GM12874 (cell line): ENCODE measurements around the gene PLEKHA1.

ENCODE experiments used
- TF ChIP-seq, protein P1 (sequence below): IDR thresholded peaks from 2 replicates; pipeline ENCODE4 v1.5.1; 2011; ENCODE audit warnings: low read depth, mild to moderate bottlenecking, control low read depth, low read length, moderate library complexity; ENCODE audit not compliant: insufficient read depth

The PLEKHA1 gene

DNA sequence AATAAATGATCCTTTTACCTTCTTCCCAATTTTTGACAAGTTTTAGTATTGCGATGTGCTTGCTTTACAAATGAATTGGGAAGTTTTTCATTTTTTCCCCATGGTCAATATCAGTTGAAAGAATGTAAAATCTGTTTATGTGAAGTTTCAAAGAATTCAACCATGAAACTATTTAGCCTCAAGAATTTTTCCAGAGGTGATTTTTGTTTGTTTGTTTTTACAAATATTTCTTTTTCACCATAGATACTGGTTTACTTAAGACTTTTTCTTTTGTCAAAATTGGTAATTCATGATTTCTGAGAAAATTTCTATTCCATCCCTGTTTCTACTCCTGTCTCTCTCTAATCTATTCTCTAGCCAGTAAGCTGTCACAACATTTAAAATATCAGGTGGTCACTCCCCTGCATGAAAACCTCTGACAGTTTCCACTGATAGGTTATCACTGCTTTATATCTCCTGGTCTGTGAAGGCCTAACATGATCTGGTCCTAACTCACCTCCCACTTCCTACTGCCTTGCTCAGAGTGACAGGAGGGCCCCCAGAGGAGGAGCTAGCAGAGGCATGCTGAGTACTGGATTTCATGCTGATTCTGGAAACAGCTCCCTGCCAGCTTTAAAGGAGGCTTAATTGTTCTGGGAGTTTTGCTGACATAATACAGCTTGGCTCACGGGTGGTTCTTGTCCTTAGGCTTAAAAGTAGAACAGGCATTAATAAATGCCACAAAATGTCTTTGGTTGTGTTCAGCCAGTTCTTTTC lies 72.3 kb downstream of the PLEKHA1 start:
- TF ChIP-seq, protein P1, sequence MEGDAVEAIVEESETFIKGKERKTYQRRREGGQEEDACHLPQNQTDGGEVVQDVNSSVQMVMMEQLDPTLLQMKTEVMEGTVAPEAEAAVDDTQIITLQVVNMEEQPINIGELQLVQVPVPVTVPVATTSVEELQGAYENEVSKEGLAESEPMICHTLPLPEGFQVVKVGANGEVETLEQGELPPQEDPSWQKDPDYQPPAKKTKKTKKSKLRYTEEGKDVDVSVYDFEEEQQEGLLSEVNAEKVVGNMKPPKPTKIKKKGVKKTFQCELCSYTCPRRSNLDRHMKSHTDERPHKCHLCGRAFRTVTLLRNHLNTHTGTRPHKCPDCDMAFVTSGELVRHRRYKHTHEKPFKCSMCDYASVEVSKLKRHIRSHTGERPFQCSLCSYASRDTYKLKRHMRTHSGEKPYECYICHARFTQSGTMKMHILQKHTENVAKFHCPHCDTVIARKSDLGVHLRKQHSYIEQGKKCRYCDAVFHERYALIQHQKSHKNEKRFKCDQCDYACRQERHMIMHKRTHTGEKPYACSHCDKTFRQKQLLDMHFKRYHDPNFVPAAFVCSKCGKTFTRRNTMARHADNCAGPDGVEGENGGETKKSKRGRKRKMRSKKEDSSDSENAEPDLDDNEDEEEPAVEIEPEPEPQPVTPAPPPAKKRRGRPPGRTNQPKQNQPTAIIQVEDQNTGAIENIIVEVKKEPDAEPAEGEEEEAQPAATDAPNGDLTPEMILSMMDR, result no peak

DNA sequence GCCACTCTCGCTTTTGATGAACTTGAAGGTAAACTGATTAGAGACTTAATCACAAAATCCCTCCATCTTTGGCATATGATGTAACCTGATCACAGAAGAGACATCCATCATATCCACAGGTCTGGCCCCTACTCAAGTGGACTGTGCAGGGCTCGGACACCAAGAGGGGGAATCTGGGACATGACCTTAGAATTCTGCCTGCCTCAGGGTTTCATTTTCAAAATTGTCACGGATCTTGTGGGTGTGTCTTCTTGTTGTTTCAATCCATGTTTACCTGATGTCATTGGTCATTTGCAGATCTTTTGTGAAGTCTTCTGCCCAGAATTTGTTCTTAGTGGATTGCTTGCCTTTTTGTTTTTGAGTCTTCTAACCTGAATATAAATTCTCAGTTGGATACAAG lies 74.1 kb downstream of the PLEKHA1 start:
- TF ChIP-seq, protein P1, result no peak

DNA sequence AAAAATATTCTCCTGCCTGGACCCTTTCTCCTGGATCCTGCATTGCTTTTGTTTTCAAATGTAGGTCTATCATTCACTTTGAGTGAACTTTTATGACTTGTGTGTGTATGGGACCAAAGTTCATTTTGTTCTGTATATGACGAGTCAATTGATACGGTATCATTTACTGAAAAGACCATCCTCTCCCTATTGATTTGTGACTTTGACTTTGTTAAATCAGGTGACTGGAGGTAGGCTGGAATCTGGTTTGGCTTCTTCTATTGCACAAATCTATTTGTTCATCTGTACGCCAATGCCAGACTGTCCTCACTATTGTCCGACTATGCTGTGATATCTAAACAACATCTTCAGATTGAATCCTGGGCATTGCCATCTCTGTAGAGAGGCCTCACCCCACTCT lies 74.6 kb downstream of the PLEKHA1 start:
- TF ChIP-seq, protein P1, result no peak

DNA sequence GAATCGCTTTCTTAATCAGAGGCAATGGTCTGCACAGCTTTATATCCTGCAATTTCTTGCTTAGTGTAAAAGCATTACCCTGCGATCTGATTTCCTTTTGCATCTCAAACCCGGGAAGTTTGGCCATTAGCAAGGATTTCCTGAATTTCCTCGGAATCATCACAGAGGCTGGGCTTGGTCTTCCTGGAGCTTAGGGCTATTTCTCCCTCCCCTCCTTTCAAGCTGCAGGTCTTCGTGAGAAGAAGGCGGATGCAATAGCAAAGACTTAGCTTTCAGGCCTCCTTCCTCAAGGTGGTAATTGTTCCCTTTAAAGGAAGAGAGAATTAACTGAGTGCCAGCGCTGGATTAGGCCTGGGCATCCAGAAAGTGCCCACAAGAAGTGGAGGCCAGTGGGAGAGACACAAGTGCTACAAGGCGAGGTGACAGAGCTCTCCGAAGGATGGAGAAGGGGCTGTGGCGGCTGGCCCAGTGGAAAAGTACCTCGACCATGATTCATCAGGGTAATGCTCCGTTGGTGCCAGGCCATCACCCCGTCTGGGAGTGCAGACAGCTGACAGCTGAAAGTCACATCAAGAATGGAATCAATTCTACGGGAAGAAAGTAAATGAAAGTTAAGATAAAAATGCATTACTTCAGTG lies 76.0 kb downstream of the PLEKHA1 start:
- TF ChIP-seq, protein P1, result no peak

DNA sequence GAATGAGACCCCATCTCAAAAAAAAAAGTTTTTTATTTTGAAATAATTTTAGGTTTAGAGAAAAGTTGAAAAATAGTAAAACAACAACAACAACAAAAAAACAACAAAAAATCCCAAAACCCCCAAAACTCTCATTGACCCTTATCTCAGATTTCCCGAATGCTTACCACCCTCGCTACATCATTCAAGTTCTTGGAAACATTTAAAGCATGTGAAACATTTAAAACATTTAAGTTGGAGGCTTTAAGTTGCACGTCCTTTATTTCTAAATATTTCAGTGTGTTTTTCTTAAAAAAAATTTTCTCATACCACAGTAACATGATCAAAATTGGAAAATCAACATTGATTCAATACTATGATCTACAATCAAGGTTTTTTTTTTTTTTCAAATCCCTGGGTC lies 79.6 kb downstream of the PLEKHA1 start:
- TF ChIP-seq, protein P1, result no peak

DNA sequence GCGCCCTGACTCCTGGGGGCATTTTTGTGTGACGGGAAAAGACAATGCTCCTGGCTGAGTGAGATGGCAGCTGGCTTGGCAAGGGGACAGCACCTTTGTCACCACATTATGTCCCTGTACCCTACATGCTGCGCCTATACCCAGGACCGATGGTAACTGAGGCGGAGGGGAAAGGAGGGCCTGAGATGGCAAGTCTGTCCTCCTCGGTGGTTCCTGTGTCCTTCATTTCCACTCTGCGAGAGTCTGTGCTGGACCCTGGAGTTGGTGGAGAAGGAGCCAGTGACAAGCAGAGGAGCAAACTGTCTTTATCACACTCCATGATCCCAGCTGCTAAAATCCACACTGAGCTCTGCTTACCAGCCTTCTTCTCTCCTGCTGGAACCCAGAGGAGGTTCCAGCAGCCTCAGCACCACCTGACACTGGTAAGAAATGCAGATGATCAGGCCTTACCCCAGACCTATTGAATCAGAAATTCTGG lies 80.1 kb downstream of the PLEKHA1 start, which contains the start of gene ARMS2:
Gene ARMS2, plus strand, starts transcription at position 51 of the 478 bp plus-strand sequence. Its CDS starts 75 bp downstream, at position 126.
- TF ChIP-seq, protein P1, result no peak

DNA sequence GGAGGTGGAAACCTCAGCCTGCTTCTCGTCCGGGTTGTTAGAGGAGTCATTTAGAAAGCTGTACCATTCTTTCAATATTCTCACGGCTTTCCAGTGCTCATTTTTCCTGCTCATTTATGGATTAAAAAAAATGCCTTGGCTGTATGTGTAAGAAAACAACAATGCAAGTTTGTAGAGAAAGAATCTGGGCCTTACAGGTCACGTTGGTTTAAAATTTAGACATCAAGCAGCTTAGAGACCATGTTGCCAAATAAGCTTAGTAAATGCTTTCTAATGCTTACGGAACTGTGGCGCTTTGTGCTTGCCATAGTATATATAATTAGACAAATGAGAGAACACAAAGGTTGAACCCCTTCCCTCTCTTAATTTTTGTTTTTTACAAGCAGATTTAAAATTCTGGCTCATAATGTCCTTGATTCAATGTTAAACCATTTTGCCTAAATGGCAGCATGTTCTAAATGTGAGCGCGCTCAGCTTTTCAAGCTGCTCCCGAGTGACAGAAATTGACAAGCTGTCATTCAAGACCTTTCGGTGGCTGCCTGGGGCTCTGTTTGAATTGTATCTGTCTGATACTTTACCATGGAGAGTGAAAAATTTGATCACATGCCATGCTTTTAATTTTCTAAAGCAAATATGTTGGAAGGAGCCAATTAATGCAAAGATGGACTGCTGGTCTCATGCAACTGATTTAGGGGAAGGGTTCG lies 81.0 kb downstream of the PLEKHA1 start:
- TF ChIP-seq, protein P1, result no peak
